Measurements from ENCODE around the gene RCAN2. TPM values are rescaled to one million over a fixed set of nuclear protein-coding genes. Genes with fewer than 3 reads are reported as not detected.

The RCAN2 gene
- total and polyA plus RNA-seq, 12 donors = 2.3 to 14.4 (median 6.5) TPM

GRCh38 chr6:46412662-46413061, 78.6 kb downstream of the RCAN2 start:
- 64 to 70% (median 68%) methylated on average over 2 of the region's 2 CpGs for WGBS, 4 donors
- intact Hi-C loops (cut with DNase I) = loop anchor here in 1 of 2 donors (5.0 kb wide), 1 partner anchor 190 kb away; no protein-coding TSS in a partner anchor
- Histone ChIP-seq H3K27ac (no peak overlapping the region), H3K36me3 (replicated peaks in 1 of 2) (no peaks in the 10 kb centered on the region), H3K4me3 (no peak overlapping the region), H3K27me3 (no peaks in the 10 kb centered on the region), H3K9me3 (replicated peaks in 1 of 3) (no peaks in the 10 kb centered on the region), H3K4me1 (replicated peaks in 1 of 2) (peaks cover 0 to 13% of the 10 kb centered on the region in 2 donors)
- DNase-seq = no peak
- TF ChIP-seq CTCF (IDR thresholded peaks at IDR 0.05) = no peak
- no peak for TF ChIP-seq POLR2A (IDR thresholded peaks at IDR 0.05)

GRCh38 chr6:46411456-46412197, 79.6 kb downstream of the RCAN2 start:
- intact Hi-C loops (cut with DNase I) = loop anchor here in 1 of 2 donors (5.0 kb wide), 1 partner anchor 189 kb away; no protein-coding TSS in a partner anchor

GRCh38 chr6:46410334-46410953, 80.8 kb downstream of the RCAN2 start:
- peak; percentile 28 to 79 (median 39) for DNase-seq

More at GRCh38 chr6:46411456-46412197, 79.6 kb downstream of the RCAN2 start:
- DNase-seq = no peak
- no peaks in the 10 kb centered on the region for H3K9me3 ChIP-seq (replicated peaks in 1 of 3)
- 47 to 73% (median 61%) methylated on average over 3 of the region's 3 CpGs for WGBS, 4 donors
- no peaks in the 10 kb centered on the region for H3K27me3 ChIP-seq
- no peak for TF ChIP-seq POLR2A (IDR thresholded peaks at IDR 0.05)
- no peak for TF ChIP-seq CTCF (IDR thresholded peaks at IDR 0.05)
- no peak overlapping the region for H3K27ac ChIP-seq
- peaks cover 0 to 22% of the 10 kb centered on the region in 2 donors for H3K4me1 ChIP-seq (replicated peaks in 1 of 2)
- no peaks in the 10 kb centered on the region for H3K36me3 ChIP-seq (replicated peaks in 1 of 2)
- no peak overlapping the region for H3K4me3 ChIP-seq

More at GRCh38 chr6:46410334-46410953, 80.8 kb downstream of the RCAN2 start:
- TF ChIP-seq POLR2A (IDR thresholded peaks at IDR 0.05) (no peak), CTCF (IDR thresholded peaks at IDR 0.05) (peak; percentile 71 to 99 (median 83))
- Histone ChIP-seq H3K36me3 (replicated peaks in 1 of 2) (no peaks in the 10 kb centered on the region), H3K4me1 (replicated peaks in 1 of 2) (peaks cover 0 to 22% of the 10 kb centered on the region in 2 donors), H3K27ac (no peak overlapping the region), H3K27me3 (no peaks in the 10 kb centered on the region), H3K4me3 (no peak overlapping the region), H3K9me3 (replicated peaks in 1 of 3) (no peaks in the 10 kb centered on the region)
- WGBS, 4 donors = 13 to 30% (median 26%) methylated on average over 5 of the region's 5 CpGs
- intact Hi-C loops (cut with DNase I) = loop anchor here in 1 of 2 donors (5.0 kb wide), 1 partner anchor 188 kb away; no protein-coding TSS in a partner anchor

Data from adrenal gland (tissue), 12 donors.